GM18526 (cell line): ENCODE measurements around the gene RNF17.
A peak's percentile ranks its signal among the peaks of the same experiment; 100 is the strongest.

ENCODE experiments used
- POLR2A ChIP-seq: IDR thresholded peaks from 3 replicates; pipeline ENCODE4 v1.6.1; 2011; ENCODE audit not compliant: insufficient read length; ENCODE audit errors: extremely low read depth

RNF17 gene

GRCh38 chr13:24910502-24911132 is 146.6 kb downstream of the RNF17 start:
- TF ChIP-seq POLR2A, result no peak

GRCh38 chr13:24911133-24911908 is 147.4 kb downstream of the RNF17 start:
- no peak for TF ChIP-seq POLR2A

GRCh38 chr13:24916464-24916863 is 152.5 kb downstream of the RNF17 start:
- TF ChIP-seq POLR2A, result no peak

GRCh38 chr13:24921003-24921402 is 157.0 kb downstream of the RNF17 start:
- no peak for TF ChIP-seq POLR2A

- no peak for TF ChIP-seq POLR2A
Measured at GRCh38 chr13:24921881-24922280, 157.9 kb downstream of the RNF17 start.

- TF ChIP-seq POLR2A, result no peak
Measured at GRCh38 chr13:24922387-24922744, 158.4 kb downstream of the RNF17 start.

- TF ChIP-seq POLR2A, result peak; percentile 83
Measured at GRCh38 chr13:24922745-24923591, 159.0 kb downstream of the RNF17 start.

GRCh38 chr13:24925318-24926231 is 161.6 kb downstream of the RNF17 start:
- TF ChIP-seq POLR2A, result no peak

GRCh38 chr13:24927810-24928404 is 163.9 kb downstream of the RNF17 start:
- TF ChIP-seq POLR2A, result no peak

- TF ChIP-seq POLR2A, result no peak
Measured at GRCh38 chr13:24929196-24929595, 165.2 kb downstream of the RNF17 start.
